HCT116 (cell line): ENCODE data around the gene TWIST2. TPM values are rescaled to one million over a fixed set of nuclear protein-coding genes. Genes with fewer than 3 reads are reported as not detected.

ENCODE experiments used
- ATAC-seq: fragments of 200-7000 bp; cut with Tn5 transposase; 2 replicates; pipeline ENCODE4 v1.9.1; 2020; ENCODE audit warnings: mild to moderate bottlenecking, moderate library complexity
- BruUV-seq: library from RNA; stranded (reverse); fragments of 400-500 nt; replicated peaks from 2 replicates; lab custom pipeline; 2021; lab: Mats Ljungman, UMichigan
- CTCF ChIA-PET: fragments of 300-600 bp; sonication (Branson Sonifier 250); formaldehyde crosslinking; loops from one replicate; lab custom pipeline; 2021; ENCODE audit warnings: antibody characterized with exemption; lab: Charles Lee
- POLR2A ChIA-PET: fragments of 300-600, 350-600 bp; sonication (Branson Sonifier 250); formaldehyde crosslinking; loops from one replicate; lab custom pipeline; 2021; ENCODE audit warnings: antibody characterized with exemption; lab: Charles Lee
- RAD21 ChIA-PET, 2 experiments: fragments of 300-600 bp; sonication (Branson Sonifier 250); formaldehyde crosslinking; loops; one replicate each; lab custom pipeline; 2023; ENCODE audit warnings: low total read pairs in 2 of 2; ENCODE audit not compliant: uncharacterized antibody in 2 of 2, unreplicated experiment in 2 of 2, low non-redundant PET in 1 of 2; lab: Charles Lee
- DNase-seq: peaks from one replicate; pipeline ENCODE4 v3.0.0-alpha.2; 2010; ENCODE audit warnings: low read depth, low spot score
- H2AFZ ChIP-seq: fragments of 200-600 bp; shearing (Covaris generic), sonication (generic); 2 replicates; pipeline ENCODE4 v1.6.1; 2017; ENCODE audit warnings: low read depth, mixed run types, mixed read lengths, antibody characterized with exemption, low read length; ENCODE audit not compliant: poor library complexity, severe bottlenecking
- H3K27ac ChIP-seq: 2 replicates; pipeline ENCODE4 v1.5.1; 2012; ENCODE audit warnings: low read depth, low read length
- H3K27me3 ChIP-seq: fragments of 200-600 bp; sonication (generic); 2 replicates; pipeline ENCODE4 v1.6.1; 2016; ENCODE audit warnings: mixed run types, low read length, mixed read lengths; ENCODE audit not compliant: insufficient read depth
- H3K36me3 ChIP-seq, 2 experiments: fragments of 200-500 bp in 1 of 2; fragments of 200-600 bp in 1 of 2; sonication (Bioruptor generic) in 1 of 2; sonication (generic) in 1 of 2; 2 replicates each; pipeline versions ENCODE4 v1.5.1 to v1.6.1; 2014 to 2016; ENCODE audit warnings: low read length in 2 of 2, inconsistent platforms in 1 of 2, mixed read lengths in 1 of 2, mixed run types in 1 of 2; ENCODE audit not compliant: insufficient read depth in 2 of 2, control insufficient read depth in 1 of 2
- H3K4me1 ChIP-seq, 2 experiments: fragments of 200-600 bp in 1 of 2; sonication (generic) in 1 of 2; 2 replicates each; pipeline versions ENCODE4 v1.5.1 to v1.6.1; 2012 to 2017; ENCODE audit warnings: low read length in 2 of 2, inconsistent platforms in 1 of 2, mild to moderate bottlenecking in 1 of 2, mixed read lengths in 1 of 2, mixed run types in 1 of 2, moderate library complexity in 1 of 2; ENCODE audit not compliant: insufficient read depth in 2 of 2, control insufficient read depth in 1 of 2
- H3K4me2 ChIP-seq: fragments of 200-600 bp; sonication (generic); 2 replicates; pipeline ENCODE4 v1.6.1; 2017; ENCODE audit warnings: mixed run types, low read length, mixed read lengths
- H3K4me3 ChIP-seq, 2 experiments: fragments of 200-600 bp in 1 of 2; sonication (generic) in 1 of 2; replicated peaks in 1 of 2; 2 replicates each; pipeline ENCODE4 v1.5.1; 2011 to 2016; ENCODE audit warnings: low read length in 2 of 2, control low read depth in 1 of 2, low read depth in 1 of 2, mild to moderate bottlenecking in 1 of 2, mixed read lengths in 1 of 2, mixed run types in 1 of 2
- H3K79me2 ChIP-seq: fragments of 200-600 bp; sonication (generic); 2 replicates; pipeline ENCODE4 v1.6.1; 2017; ENCODE audit warnings: mild to moderate bottlenecking, mixed run types, low read length, moderate library complexity, mixed read lengths; ENCODE audit not compliant: insufficient read depth
- H3K9ac ChIP-seq: fragments of 200-600 bp; sonication (generic); 2 replicates; pipeline ENCODE4 v1.6.1; 2016; ENCODE audit warnings: low read length, mixed read lengths
- H3K9me2 ChIP-seq: fragments of 200-600 bp; sonication (generic), shearing (Covaris generic); 2 replicates; pipeline ENCODE4 v1.6.1; 2017; ENCODE audit warnings: mixed run types, mild to moderate bottlenecking, moderate library complexity; ENCODE audit not compliant: insufficient read depth
- H3K9me3 ChIP-seq, 2 experiments: fragments of 200-500 bp in 1 of 2; fragments of 200-600 bp in 1 of 2; sonication (Bioruptor generic) in 1 of 2; sonication (generic) in 1 of 2; 2 replicates each; pipeline ENCODE4 v1.6.1; 2014 to 2017; ENCODE audit warnings: low read length in 2 of 2, mixed read lengths in 2 of 2, inconsistent platforms in 1 of 2, low read depth in 1 of 2, mild to moderate bottlenecking in 1 of 2, mixed run types in 1 of 2, moderate library complexity in 1 of 2; ENCODE audit not compliant: control insufficient read depth in 1 of 2, insufficient read depth in 1 of 2
- H4K20me1 ChIP-seq: fragments of 200-600 bp; sonication (generic), shearing (Covaris generic); 2 replicates; pipeline ENCODE4 v1.6.1; 2017; ENCODE audit warnings: mixed run types, mild to moderate bottlenecking, moderate library complexity; ENCODE audit not compliant: insufficient read depth
- CBX3 ChIP-seq: IDR thresholded peaks from 2 replicates; pipeline ENCODE4 v1.6.1; 2012; ENCODE audit warnings: low read depth
- CTCF ChIP-seq, 3 experiments: fragments of 200-600 bp in 1 of 3; sonication (generic) in 1 of 3; IDR thresholded peaks in 2 of 3; conservative IDR thresholded peaks in 1 of 3; 2 replicates each; pipeline ENCODE4 v1.5.1; 2012 to 2017; ENCODE audit warnings: low read depth in 2 of 3, low read length in 2 of 3, antibody characterized with exemption in 1 of 3, borderline replicate concordance in 1 of 3, control low read depth in 1 of 3, mild to moderate bottlenecking in 1 of 3, mixed read lengths in 1 of 3, mixed run types in 1 of 3, moderate library complexity in 1 of 3; ENCODE audit not compliant: insufficient read depth in 1 of 3
- EZH2 ChIP-seq: fragments of 200-600 bp; sonication (generic); IDR thresholded peaks from 2 replicates; pipeline ENCODE4 v1.6.1; 2017; ENCODE audit warnings: antibody characterized with exemption, mixed run types
- EZH2phosphoT487 ChIP-seq: fragments of 200-600 bp; IDR thresholded peaks from 2 replicates; pipeline ENCODE4 v1.6.1; 2018; ENCODE audit warnings: antibody characterized with exemption, borderline replicate concordance
- POLR2A ChIP-seq: IDR thresholded peaks from 2 replicates; pipeline ENCODE4 v1.7.0; 2011; ENCODE audit warnings: borderline replicate concordance; ENCODE audit not compliant: insufficient read depth, insufficient read length; ENCODE audit errors: extremely low read depth
- POLR2AphosphoS5 ChIP-seq: IDR thresholded peaks from 2 replicates; pipeline ENCODE4 v1.6.1; 2011; ENCODE audit warnings: mild to moderate bottlenecking, low read depth, low read length, moderate library complexity
- RAD21 ChIP-seq: IDR thresholded peaks from 2 replicates; pipeline ENCODE4 v1.6.1; 2012; ENCODE audit warnings: low read depth, mild to moderate bottlenecking
- SRF ChIP-seq: IDR thresholded peaks from 2 replicates; pipeline ENCODE4 v1.6.1; 2012; ENCODE audit warnings: low read depth
- TCF7L2 ChIP-seq: IDR thresholded peaks from 2 replicates; pipeline ENCODE4 v1.7.0; 2011; ENCODE audit warnings: borderline replicate concordance, inconsistent platforms; ENCODE audit not compliant: insufficient read depth, insufficient read length; ENCODE audit errors: extremely low read depth
- YY1 ChIP-seq: IDR thresholded peaks from 2 replicates; pipeline ENCODE4 v1.6.1; 2011; ENCODE audit warnings: low read length, low read depth, moderate library complexity, mild to moderate bottlenecking; ENCODE audit not compliant: insufficient replicate concordance; ENCODE audit errors: extremely low read depth
- ZNF274 ChIP-seq: fragments of 200-500 bp; sonication (Bioruptor generic); IDR thresholded peaks from 2 replicates; pipeline ENCODE4 v1.6.1; 2014; ENCODE audit warnings: mild to moderate bottlenecking, low read depth, low read length, inconsistent platforms
- intact Hi-C: fragments of 100-400 bp; cut with micrococcal nuclease; formaldehyde crosslinking; loops from 2 replicates; pipeline ENCODE4 v1.10.0; 2022
- total RNA-seq: library from RNA; stranded (reverse); gene quantifications from one replicate; pipeline ENCODE4 v1.2.1, GENCODE V29; 2021; ENCODE audit not compliant: unreplicated experiment
- TF ChIP-seq, protein P1 (sequence below): IDR thresholded peaks from 2 replicates; pipeline ENCODE4 v1.6.1; 2011; ENCODE audit warnings: mild to moderate bottlenecking, low read length, moderate library complexity; ENCODE audit not compliant: insufficient replicate concordance; ENCODE audit errors: extremely low read depth
- TF ChIP-seq, protein P2 (sequence below): IDR thresholded peaks from 2 replicates; pipeline ENCODE4 v1.6.1; 2012

TWIST2 gene
- total RNA-seq, 1 experiment from 2014 or later = not detected

DNA sequence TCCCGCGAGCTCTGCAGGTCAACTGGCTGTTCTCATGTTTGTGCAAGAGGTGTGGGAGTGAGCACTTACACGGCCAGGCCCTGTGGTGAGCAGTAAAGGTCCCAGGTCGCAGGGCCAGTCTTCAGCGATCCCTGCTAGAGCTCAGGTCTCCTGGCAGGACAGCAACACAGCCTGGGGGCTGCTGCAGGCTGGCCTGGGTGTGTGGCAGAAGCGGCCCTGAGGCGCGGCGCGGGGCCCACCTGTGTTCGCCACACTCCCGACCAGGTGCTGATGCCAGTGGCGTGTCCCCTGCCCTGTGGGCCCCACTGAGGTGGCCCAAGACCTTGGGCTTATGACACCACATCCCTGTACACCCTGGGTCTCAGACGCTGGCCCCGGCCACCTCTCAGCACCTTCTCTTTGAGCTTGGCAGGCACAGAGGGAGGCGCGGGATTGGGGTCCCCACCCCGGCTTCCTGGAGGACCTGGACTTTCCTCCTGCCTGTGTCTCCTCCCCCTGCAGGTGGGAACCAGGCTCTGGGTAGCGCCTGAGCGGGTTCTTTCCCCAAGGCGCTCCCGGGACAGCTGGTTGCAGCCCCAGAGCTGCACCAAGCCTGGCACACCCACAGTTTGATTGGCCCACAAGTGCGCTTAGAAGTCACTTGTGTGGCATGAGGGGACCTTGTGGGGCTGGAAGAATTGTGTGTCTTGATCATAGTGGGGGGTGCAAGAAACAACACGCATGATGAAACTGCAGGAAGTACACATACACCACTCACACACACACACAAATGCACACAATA is 59.2 kb downstream of the TWIST2 start:
- TF ChIP-seq EZH2 (no peak), EZH2phosphoT487 (no peak), TCF7L2 (no peak)
- TF ChIP-seq, protein P1, sequence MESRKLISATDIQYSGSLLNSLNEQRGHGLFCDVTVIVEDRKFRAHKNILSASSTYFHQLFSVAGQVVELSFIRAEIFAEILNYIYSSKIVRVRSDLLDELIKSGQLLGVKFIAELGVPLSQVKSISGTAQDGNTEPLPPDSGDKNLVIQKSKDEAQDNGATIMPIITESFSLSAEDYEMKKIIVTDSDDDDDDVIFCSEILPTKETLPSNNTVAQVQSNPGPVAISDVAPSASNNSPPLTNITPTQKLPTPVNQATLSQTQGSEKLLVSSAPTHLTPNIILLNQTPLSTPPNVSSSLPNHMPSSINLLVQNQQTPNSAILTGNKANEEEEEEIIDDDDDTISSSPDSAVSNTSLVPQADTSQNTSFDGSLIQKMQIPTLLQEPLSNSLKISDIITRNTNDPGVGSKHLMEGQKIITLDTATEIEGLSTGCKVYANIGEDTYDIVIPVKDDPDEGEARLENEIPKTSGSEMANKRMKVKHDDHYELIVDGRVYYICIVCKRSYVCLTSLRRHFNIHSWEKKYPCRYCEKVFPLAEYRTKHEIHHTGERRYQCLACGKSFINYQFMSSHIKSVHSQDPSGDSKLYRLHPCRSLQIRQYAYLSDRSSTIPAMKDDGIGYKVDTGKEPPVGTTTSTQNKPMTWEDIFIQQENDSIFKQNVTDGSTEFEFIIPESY = no peak
- H3K79me2 ChIP-seq = no peaks in the 10 kb centered on the region
- ChIA-PET CTCF (no interaction called here), RAD21 (no interaction called here), POLR2A (no interaction called here)
- H3K4me3 ChIP-seq = no peak overlapping the region
- no peak overlapping the region for H3K27ac ChIP-seq
- no peaks in the 10 kb centered on the region for H3K9me2 ChIP-seq
- no peak overlapping the region for H3K9ac ChIP-seq
- no peak overlapping the region for H2AFZ ChIP-seq
- intact Hi-C loops = no loop called here
- H3K4me1 ChIP-seq = peaks cover 0 to 12% of the 10 kb centered on the region in 2 experiments; a peak in 1 of 4 replicates
- no peaks in the 10 kb centered on the region; a peak in 1 of 4 replicates for H3K9me3 ChIP-seq
- no peaks in the 10 kb centered on the region for H3K27me3 ChIP-seq
- DNase-seq (no peak), ATAC-seq (no peak)
- H3K36me3 ChIP-seq = no peaks in the 10 kb centered on the region
- no peak overlapping the region for H3K4me2 ChIP-seq
- H4K20me1 ChIP-seq = no peaks in the 10 kb centered on the region
- no TSS peak for BruUV-seq

GRCh38 chr2:238907717-238908173 is 59.9 kb downstream of the TWIST2 start:
- H3K4me2 ChIP-seq = no peak overlapping the region
- ATAC-seq (no peak), DNase-seq (no peak)
- no peak overlapping the region for H3K27ac ChIP-seq
- no peaks in the 10 kb centered on the region; a peak in 1 of 4 replicates for H3K9me3 ChIP-seq
- H3K9me2 ChIP-seq = no peaks in the 10 kb centered on the region
- H2AFZ ChIP-seq = no peak overlapping the region
- no peaks in the 10 kb centered on the region for H3K36me3 ChIP-seq
- CTCF ChIA-PET = no interaction called here
- RAD21 ChIA-PET = no interaction called here
- TF ChIP-seq, protein P2, sequence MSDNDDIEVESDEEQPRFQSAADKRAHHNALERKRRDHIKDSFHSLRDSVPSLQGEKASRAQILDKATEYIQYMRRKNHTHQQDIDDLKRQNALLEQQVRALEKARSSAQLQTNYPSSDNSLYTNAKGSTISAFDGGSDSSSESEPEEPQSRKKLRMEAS = no peak
- TF ChIP-seq ZNF274 (no peak), POLR2AphosphoS5 (no peak), RAD21 (no peak), POLR2A (no peak), CBX3 (no peak), EZH2phosphoT487 (no peak), CTCF (IDR thresholded peaks at IDR 0.05 in 2 of 3, conservative IDR thresholded peaks at IDR 0.05 in 1 of 3; ENCODE audit: borderline replicate concordance in 1 of 3, insufficient read depth in 1 of 3, low read depth in 2 of 3, low read length in 2 of 3) (no peak), SRF (no peak), YY1 (no peak)
- TF ChIP-seq, all 23 proteins: peak for 0
- Histone ChIP-seq H3K27me3 (no peaks in the 10 kb centered on the region), H3K79me2 (no peaks in the 10 kb centered on the region), H3K9ac (no peak overlapping the region), H4K20me1 (no peaks in the 10 kb centered on the region), H3K4me3 (no peak overlapping the region), H3K4me1 (peaks cover 0 to 12% of the 10 kb centered on the region in 2 experiments; a peak in 1 of 4 replicates)
- POLR2A ChIA-PET = no interaction called here
- intact Hi-C loops = no loop called here
- no TSS peak for BruUV-seq
